HepG2 (cell line): Measurements from ENCODE around the gene CCDC6. TPM values are rescaled to one million over a fixed set of nuclear protein-coding genes. Genes with fewer than 3 reads are reported as not detected.
A peak's percentile ranks its signal among the peaks of the same experiment; 100 is the strongest.

Source experiments
- EP300 ChIP-seq, 3 experiments: sonication (generic) in 1 of 3; formaldehyde crosslinking in 1 of 3; IDR thresholded peaks; 2 replicates each; pipeline versions ENCODE4 v1.5.1 to v1.6.1; 2011 to 2020; ENCODE audit warnings: low read depth in 2 of 3, low read length in 2 of 3, borderline replicate concordance in 1 of 3, improper control_type of control experiment in 1 of 3, mild to moderate bottlenecking in 1 of 3, missing genetic modification reagents in 1 of 3, moderate library complexity in 1 of 3
- ERF ChIP-seq: IDR thresholded peaks from 2 replicates; pipeline ENCODE4 v1.6.1; 2018; ENCODE audit warnings: missing biosample characterization, missing genetic modification reagents
- KLF6 ChIP-seq: IDR thresholded peaks from 2 replicates; pipeline ENCODE4 v1.8.0; 2016; ENCODE audit warnings: missing biosample characterization, missing genetic modification reagents
- MEIS2 ChIP-seq: sonication (generic); formaldehyde crosslinking; IDR thresholded peaks from 2 replicates; pipeline ENCODE4 v1.9.0; 2021; ENCODE audit warnings: mild to moderate bottlenecking, missing genetic modification reagents
- TCF7L2 ChIP-seq: IDR thresholded peaks from 2 replicates; pipeline ENCODE4 v1.6.1; 2011; ENCODE audit warnings: mild to moderate bottlenecking, low read depth, low read length, moderate library complexity
- THYN1 ChIP-seq: sonication (generic); formaldehyde crosslinking; IDR thresholded peaks from 2 replicates; pipeline ENCODE4 v1.8.1; 2023; ENCODE audit warnings: low read depth, mild to moderate bottlenecking, moderate library complexity, missing genetic modification reagents, borderline replicate concordance
- WIZ ChIP-seq: sonication (generic); formaldehyde crosslinking; IDR thresholded peaks from 2 replicates; pipeline ENCODE4 v1.5.1; 2020; ENCODE audit warnings: mild to moderate bottlenecking, missing genetic modification reagents
- ZNF101 ChIP-seq: sonication (generic); formaldehyde crosslinking; IDR thresholded peaks from 2 replicates; pipeline ENCODE4 v1.4.0; 2020; ENCODE audit warnings: mild to moderate bottlenecking, low read depth, missing genetic modification reagents, borderline replicate concordance
- ZNF569 ChIP-seq: sonication (generic); formaldehyde crosslinking; IDR thresholded peaks from 2 replicates; pipeline ENCODE4 v1.5.0; 2020; ENCODE audit warnings: mild to moderate bottlenecking, missing genetic modification reagents, moderate library complexity, borderline replicate concordance
- ZNF724P ChIP-seq: sonication (generic); formaldehyde crosslinking; IDR thresholded peaks from 2 replicates; pipeline ENCODE4 v1.8.0; 2022; ENCODE audit warnings: missing genetic modification reagents, borderline replicate concordance
- ZNF792 ChIP-seq: IDR thresholded peaks from 2 replicates; pipeline ENCODE4 v1.6.1; 2016
- polyA plus RNA-seq, 8 experiments: library from polyadenylated mRNA; depleted of rRNA in 3 of 8; stranded (reverse) in 7 of 8; unstranded in 1 of 8; fragments of >200 nt; fragmentation: Illumina TruSeq in 4 of 8; extraction: Trizol in 4 of 8; gene quantifications; 2 replicates each; pipeline versions ENCODE4 v1.2.1 to v1.2.3, GENCODE V29; 2011 to 2016; ENCODE audit warnings: low read depth in 4 of 8, missing spikeins in 1 of 8, mixed read lengths in 1 of 8; ENCODE audit not compliant: insufficient read depth in 1 of 8
- total RNA-seq, 5 experiments: library from RNA; depleted of rRNA; stranded (reverse); fragments of >200 nt; fragmentation: Illumina TruSeq; extraction: Trizol; gene quantifications; 2 replicates each; pipeline ENCODE4 v1.2.3, GENCODE V29; 2016; ENCODE audit warnings: low read depth in 1 of 5
- TF ChIP-seq, protein P1 (sequence below): IDR thresholded peaks from 2 replicates; pipeline ENCODE4 v1.6.1; 2016
- TF ChIP-seq, protein P2 (sequence below): sonication (generic); formaldehyde crosslinking; IDR thresholded peaks from 2 replicates; pipeline ENCODE4 v1.5.1; 2020; ENCODE audit warnings: mild to moderate bottlenecking, missing genetic modification reagents
- TF ChIP-seq, protein P3 (sequence below): sonication (generic); formaldehyde crosslinking; IDR thresholded peaks from 2 replicates; pipeline ENCODE4 v1.4.0; 2020; ENCODE audit warnings: missing genetic modification reagents, borderline replicate concordance
- TF ChIP-seq, protein P4 (sequence below): sonication (generic); formaldehyde crosslinking; IDR thresholded peaks from 2 replicates; pipeline ENCODE4 v1.5.0; 2020; ENCODE audit warnings: missing genetic modification reagents, mild to moderate bottlenecking, borderline replicate concordance

CCDC6 gene
- total and polyA plus RNA-seq, 2 of the 13 experiments (the other 11 are each of a cell fraction or from before 2014, with no cell fraction given), result 17.9 to 18.3 TPM

DNA sequence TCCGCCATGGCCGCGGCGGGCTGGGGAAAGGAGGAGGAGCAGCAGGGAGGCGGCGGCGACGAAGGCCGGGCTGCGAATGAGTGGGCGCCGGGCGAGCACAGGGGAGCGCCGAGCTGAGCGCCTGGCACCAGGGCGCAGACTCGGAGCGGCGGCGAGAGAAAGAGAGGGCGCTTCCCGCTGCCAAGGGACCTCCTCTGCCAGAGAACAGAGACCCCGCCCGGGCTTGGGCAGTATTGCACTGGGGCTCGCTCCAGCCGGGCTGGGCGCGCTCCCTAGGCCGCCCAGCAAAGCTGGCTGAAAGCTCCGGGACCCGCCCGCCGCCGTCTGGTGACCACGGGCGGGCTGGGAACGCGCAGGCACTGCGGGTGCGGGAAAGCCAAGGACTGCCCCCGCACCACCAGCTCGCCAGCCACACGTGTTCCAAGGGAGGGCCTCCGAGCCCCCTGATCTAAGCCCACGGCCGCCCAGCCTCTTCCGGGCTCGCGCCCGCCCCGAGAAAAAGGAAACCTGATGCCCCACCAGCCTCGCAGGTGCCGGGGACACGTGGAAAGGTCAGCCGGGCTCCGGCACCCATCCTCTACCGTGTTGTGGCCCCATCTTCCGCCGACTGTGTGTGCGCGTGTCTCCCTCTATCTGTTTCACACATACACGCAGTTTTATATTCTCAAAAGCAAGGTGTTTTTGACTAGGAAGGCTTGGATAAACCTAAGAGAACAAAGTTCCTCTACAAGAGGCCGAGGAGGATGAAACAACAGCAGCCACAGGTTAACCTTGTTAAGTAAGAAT lies at the start of gene CCDC6 (continued):
- TF ChIP-seq, protein P1, sequence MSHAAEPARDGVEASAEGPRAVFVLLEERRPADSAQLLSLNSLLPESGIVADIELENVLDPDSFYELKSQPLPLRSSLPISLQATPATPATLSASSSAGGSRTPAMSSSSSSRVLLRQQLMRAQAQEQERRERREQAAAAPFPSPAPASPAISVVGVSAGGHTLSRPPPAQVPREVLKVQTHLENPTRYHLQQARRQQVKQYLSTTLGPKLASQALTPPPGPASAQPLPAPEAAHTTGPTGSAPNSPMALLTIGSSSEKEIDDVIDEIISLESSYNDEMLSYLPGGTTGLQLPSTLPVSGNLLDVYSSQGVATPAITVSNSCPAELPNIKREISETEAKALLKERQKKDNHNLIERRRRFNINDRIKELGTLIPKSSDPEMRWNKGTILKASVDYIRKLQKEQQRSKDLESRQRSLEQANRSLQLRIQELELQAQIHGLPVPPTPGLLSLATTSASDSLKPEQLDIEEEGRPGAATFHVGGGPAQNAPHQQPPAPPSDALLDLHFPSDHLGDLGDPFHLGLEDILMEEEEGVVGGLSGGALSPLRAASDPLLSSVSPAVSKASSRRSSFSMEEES (CRISPR knock-in tag), result peak; percentile 71; the same call in 1 of the 2 replicates
- TF ChIP-seq, protein P2, sequence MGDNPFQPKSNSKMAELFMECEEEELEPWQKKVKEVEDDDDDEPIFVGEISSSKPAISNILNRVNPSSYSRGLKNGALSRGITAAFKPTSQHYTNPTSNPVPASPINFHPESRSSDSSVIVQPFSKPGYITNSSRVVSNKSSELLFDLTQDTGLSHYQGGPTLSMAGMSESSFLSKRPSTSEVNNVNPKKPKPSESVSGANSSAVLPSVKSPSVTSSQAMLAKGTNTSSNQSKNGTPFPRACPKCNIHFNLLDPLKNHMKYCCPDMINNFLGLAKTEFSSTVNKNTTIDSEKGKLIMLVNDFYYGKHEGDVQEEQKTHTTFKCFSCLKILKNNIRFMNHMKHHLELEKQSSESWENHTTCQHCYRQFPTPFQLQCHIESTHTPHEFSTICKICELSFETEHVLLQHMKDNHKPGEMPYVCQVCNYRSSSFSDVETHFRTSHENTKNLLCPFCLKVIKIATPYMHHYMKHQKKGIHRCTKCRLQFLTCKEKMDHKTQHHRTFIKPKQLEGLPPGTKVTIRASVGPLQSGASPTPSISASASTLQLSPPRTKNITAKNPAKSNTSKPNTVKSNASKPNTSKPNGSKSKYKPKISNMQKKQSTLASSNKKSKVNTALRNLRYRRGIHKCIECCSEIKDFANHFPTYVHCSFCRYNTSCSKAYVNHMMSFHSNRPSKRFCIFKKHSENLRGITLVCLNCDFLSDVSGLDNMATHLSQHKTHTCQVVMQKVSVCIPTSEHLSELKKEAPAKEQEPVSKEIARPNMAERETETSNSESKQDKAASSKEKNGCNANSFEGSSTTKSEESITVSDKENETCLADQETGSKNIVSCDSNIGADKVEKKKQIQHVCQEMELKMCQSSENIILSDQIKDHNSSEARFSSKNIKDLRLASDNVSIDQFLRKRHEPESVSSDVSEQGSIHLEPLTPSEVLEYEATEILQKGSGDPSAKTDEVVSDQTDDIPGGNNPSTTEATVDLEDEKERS (CRISPR knock-in tag), result peak; percentile 93
- TF ChIP-seq THYN1 (CRISPR knock-in tag) (no peak), MEIS2 (peak; percentile 66; the same call in 1 of the 2 replicates), WIZ (CRISPR knock-in tag) (peak; percentile 88), ZNF101 (no peak), ZNF569 (CRISPR knock-in tag) (no peak), ERF (CRISPR knock-in tag) (no peak; the same call in 1 of the 2 replicates), ZNF792 (CRISPR knock-in tag) (no peak; the same call in none of the 2 replicates), EP300 (IDR thresholded peaks at IDR 0.05; ENCODE audit: low read depth in 2 of 2, low read length in 2 of 2) (no peak), EP300 (CRISPR knock-in tag; IDR thresholded peaks at IDR 0.05; ENCODE audit: borderline replicate concordance) (0 out of 2 replicates have a peak, but pooled peaks have one; percentile 18), ZNF724P (CRISPR knock-in tag) (no peak), KLF6 (peak; percentile 69; the same call in 1 of the 2 replicates), TCF7L2 (no peak)
- TF ChIP-seq, protein P3, sequence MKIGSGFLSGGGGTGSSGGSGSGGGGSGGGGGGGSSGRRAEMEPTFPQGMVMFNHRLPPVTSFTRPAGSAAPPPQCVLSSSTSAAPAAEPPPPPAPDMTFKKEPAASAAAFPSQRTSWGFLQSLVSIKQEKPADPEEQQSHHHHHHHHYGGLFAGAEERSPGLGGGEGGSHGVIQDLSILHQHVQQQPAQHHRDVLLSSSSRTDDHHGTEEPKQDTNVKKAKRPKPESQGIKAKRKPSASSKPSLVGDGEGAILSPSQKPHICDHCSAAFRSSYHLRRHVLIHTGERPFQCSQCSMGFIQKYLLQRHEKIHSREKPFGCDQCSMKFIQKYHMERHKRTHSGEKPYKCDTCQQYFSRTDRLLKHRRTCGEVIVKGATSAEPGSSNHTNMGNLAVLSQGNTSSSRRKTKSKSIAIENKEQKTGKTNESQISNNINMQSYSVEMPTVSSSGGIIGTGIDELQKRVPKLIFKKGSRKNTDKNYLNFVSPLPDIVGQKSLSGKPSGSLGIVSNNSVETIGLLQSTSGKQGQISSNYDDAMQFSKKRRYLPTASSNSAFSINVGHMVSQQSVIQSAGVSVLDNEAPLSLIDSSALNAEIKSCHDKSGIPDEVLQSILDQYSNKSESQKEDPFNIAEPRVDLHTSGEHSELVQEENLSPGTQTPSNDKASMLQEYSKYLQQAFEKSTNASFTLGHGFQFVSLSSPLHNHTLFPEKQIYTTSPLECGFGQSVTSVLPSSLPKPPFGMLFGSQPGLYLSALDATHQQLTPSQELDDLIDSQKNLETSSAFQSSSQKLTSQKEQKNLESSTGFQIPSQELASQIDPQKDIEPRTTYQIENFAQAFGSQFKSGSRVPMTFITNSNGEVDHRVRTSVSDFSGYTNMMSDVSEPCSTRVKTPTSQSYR (CRISPR knock-in tag), result no peak
- TF ChIP-seq, protein P4, sequence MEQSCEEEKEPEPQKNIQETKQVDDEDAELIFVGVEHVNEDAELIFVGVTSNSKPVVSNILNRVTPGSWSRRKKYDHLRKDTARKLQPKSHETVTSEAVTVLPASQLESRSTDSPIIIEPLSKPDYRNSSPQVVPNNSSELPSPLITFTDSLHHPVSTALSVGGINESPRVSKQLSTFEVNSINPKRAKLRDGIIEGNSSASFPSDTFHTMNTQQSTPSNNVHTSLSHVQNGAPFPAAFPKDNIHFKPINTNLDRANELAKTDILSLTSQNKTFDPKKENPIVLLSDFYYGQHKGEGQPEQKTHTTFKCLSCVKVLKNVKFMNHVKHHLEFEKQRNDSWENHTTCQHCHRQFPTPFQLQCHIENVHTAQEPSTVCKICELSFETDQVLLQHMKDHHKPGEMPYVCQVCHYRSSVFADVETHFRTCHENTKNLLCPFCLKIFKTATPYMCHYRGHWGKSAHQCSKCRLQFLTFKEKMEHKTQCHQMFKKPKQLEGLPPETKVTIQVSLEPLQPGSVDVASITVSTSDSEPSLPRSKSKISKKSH (CRISPR knock-in tag), result peak; percentile 49; the same call in 1 of the 2 replicates
